ENCODE measurements around the gene DLAT.

- TF ChIP-seq CTCF (IDR thresholded peaks at IDR 0.05; ENCODE audit: poor library complexity), result no peak
- no peak for TF ChIP-seq EZH2phosphoT487 (IDR thresholded peaks at IDR 0.05; ENCODE audit: low read depth, severe bottlenecking, unreplicated experiment)
- no peak for TF ChIP-seq EZH2 (IDR thresholded peaks at IDR 0.05; ENCODE audit: borderline replicate concordance)
Observed at GRCh38 chr11:112037527-112037926, 12.3 kb downstream of the DLAT start.
